Kidney tubule cell (primary cell): ENCODE results near the gene CLDN6.

Experiments
- DNase-seq: peaks from one replicate; pipeline ENCODE4 v3.0.0-alpha.2; 2018; ENCODE audit warnings: low spot score

Gene CLDN6

DNA sequence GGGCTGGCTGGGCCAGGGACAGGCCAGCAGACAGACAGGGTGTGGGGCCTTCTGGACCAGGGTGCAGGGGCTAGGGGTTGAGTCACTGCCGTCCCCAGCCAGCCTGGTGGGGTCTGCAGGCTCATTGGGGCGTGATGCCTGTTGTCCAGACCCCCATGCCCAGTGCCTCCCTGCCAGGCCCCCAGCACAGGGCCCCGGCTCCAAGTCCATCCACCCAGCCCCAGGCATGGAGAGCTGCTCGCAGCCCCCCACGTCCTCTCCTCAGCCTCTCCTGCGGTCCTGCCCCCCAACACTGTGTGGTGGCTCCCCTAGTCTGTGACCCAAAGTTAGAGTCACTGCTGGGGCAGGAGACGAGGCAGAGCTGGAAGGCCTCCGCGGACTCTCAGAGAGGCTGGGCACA is 30.7 kb downstream of the CLDN6 start:
- no peak for DNase-seq

DNA sequence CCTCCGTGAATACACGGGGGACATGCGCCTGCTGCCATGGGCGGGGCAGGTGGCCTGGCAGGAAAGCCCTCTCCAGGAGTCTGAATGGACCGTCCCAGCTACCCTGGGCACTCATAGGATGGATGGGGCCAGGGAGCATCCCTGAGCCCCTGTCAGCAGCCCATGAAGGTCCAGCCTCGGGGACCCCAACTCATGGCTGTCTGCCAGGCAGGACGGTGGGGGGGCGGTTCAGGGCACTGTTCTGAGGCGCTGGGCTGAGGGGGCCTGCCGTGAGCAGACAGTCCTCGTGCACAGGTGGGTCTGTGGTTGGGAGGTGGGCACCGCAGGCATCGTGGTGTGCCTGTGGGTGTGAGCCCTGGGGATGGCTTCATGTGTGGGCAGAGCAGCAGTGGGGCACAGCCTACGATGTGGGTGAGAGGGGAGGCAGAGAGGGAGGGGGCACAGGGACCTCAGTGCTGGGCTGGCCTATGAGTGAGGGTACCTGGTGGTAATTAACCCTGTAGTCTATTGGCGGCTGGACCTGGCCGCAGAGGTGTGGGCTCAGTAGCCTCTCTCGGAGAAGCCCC is 31.3 kb downstream of the CLDN6 start:
- DNase-seq, result no peak

DNA sequence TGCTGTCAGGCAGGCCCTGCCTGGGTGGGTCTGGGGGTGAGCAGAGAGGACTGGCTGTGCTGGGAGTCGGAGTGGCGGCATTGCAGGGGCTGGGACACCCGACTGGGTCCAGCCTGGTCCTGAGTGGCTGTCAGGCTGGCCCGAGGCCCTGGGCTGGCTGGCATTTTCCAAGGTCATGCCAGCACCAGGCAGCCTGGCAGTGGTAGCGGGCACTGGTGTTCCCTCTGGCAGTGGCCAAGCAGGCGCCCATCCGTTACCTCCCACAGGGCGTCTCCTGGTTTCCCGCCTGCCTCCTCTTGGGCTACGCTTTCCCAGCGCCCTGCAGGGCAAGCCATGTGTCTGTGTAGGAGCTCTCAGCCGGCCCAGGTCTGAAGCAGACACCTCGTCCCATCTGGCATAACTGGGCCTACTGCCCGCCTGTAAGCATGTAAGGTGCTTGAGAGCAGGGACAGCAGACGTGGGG is 32.1 kb downstream of the CLDN6 start:
- no peak for DNase-seq

DNA sequence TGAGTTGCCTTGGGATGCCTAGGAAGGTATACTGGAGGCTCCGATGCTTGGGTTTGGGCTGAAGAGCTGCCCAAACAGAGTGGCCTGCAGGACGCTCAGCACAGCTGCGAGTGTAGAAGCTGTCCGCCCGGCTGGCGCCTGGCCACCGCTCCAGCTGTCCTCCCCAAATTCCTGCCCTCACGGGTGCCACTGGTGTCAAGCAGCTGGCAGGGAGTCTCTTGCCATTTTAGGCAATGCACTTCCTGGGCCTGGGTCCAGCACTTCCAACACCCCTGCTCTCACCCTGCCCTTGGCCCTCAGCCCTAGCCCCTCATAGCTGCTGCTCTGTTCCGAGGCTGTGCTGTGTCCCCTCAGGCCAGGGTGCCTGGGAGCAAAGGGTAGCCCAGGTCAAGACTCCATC is 32.5 kb downstream of the CLDN6 start:
- DNase-seq, result no peak

DNA sequence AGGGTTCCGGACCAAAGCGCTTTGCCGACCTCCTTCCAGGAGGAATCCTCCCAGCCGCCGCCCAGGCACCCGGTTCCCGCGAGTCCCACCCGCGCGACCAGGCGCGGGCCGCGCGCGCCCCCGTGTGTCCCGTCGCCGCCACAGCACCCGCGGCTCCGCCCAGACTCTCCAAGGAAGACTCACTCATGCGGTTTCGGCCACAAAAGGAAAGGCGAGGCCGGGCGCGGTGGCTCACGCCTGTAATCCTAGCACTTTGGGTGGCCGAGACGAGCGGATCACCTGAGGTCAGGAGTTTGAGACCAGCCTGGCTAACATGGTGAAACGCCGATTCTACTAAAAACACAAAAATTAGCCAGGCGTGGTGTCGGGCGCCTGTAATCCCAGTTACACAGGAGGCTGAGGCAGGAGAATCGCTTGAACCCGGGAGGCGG is 34.3 kb downstream of the CLDN6 start:
- peak; percentile 89 for DNase-seq

DNA sequence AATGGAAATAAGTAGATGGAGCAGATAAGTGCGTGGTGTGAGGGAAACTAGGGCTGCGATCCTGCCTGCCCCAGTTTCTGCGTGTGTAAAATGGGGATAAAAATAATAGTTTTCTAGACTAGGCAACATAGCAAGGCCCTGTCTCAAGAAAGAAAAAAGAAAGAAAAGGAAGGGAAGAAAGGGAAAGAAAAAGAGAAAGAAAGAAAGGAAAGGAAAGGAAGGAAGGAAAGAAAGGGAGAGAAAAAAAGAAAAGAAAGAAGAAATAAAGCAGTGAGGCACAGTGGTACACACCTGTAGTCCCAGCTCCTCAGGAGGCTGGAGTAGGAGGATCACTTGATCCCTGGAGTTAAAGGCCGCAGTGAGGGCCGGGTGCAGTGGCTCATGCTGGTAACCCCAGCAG is 35.6 kb downstream of the CLDN6 start:
- DNase-seq, result no peak

DNA sequence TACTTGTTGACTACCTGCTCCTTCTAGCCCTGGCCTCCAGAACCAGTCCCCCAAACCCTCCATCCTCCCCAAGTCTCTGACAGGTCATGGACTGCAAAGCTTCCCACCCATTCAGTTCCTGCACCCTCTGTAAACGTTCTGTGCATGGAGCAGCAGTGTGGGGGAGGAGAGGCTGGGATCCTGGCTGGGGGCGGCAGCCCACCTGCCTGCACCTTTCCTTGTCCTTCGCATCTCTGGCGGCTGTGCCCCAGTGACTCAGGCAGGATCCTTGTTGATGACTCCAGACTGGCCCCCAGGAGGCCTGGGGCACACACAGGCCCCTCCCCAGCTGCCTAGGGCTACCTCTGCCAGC is 36.1 kb downstream of the CLDN6 start:
- no peak for DNase-seq

DNA sequence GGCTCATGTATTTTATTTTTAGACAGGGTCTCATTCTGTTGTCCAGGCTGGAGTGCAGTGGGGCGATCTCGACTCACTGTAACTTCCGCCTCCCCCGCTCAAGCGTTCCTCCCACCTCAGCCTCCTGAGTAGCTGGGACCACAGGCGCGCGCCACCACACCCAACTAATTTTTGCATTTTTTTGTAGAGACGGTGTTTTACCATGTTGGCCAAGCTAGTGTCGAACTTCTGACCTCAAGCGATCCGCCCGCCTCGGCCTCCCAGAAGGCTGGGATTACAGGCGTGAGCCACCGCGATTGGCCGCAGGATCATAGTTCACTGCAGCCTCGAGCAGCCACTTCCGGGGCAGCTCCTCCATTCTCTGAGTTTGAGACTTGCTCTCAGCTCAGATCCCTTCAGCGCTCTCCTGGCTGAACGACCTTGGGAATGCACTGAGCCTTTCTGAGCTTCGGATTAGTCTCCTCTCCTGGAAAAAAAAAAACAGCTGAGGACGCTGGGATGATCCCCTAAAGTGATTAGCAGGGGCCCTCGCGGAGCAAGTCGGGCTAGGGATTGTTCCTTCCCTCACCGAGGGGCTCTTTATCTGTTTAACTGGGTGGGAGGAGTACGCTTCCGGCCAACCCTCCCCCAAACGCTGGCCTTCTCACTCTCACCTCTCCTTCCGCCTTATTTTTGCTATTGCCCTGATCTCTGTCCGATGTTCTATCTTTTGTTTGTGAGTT is 36.6 kb downstream of the CLDN6 start:
- no peak for DNase-seq

DNA sequence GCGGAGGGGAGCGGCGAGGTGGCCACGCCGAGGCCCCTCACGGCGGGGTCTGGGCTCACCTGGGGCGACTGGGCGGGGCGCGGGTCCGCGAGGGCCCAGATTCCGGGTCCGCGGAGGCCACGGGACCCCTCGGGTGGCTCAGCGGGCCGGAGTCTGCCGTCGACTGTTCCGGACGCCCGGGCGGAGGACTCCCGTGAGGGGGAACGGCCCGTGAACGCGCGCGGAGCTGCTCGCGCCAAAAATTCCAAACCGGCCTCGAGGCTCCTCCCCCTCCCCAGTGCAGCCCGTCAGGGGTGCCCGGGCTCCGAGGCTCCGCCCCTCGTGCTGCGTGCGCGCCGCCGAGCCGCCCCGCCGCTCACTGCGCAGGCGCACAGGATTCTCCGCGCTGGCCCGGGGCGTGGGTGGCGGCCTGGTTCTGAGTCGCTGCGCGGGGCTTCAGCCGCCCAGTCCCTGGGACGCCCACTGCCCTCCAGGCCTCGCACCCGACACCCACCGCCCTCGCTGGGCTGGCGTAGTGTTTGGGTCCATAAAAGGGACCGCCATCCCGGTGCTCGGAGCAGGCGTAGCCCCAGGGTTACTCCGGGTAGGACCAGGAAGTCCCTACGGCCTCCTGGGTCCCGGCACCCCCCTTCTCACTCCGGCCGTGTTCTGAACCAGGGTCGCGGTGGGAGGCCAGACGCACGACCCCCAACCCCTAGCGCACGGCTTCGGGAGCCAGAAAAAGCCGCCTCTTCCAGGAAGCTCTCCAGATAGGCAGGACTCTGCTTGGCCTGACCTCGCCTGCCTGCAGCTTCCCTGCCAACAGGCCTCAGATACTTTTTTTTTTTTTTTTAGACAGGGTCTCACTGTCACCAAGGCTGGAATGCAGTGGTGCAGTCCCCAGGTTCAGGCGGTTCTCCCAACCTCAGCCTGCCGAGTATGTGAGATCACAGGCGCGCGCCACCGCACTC is 37.5 kb downstream of the CLDN6 start, which contains the start of gene PKMYT1:
PKMYT1 (minus strand) TSS at position 220 of the 950 bp plus-strand sequence. CDS start 789 bp downstream, outside the sequence.
- peak; percentile 90 for DNase-seq

DNA sequence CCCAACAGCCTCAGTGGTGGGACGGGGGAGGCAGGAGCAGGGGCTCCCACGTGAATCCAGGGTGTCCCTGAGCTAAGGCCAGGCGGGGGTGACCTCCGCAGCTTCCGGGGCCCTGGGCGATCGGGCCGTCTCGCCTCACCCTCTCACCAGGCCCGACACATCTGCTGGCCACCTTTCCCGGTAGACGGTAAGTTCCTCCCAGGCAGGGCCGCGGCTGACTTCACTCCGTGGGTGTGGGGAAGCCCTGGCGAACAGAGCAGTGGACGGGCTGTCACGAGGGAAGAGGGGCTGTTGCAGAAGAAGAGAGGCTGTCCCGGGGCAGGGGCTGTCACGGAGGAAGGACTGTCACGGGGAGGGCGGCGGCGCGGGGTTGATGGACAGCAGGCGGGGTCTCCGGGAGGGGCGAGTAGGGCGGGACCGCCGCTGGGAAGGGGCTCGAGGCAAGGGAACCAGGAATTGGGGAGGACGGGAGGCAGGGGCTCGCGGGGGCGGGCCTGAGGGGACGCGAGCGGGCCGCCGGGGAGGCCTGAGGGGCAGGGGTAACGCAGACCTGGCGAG is 38.2 kb downstream of the CLDN6 start:
- peak; percentile 29 for DNase-seq

DNA sequence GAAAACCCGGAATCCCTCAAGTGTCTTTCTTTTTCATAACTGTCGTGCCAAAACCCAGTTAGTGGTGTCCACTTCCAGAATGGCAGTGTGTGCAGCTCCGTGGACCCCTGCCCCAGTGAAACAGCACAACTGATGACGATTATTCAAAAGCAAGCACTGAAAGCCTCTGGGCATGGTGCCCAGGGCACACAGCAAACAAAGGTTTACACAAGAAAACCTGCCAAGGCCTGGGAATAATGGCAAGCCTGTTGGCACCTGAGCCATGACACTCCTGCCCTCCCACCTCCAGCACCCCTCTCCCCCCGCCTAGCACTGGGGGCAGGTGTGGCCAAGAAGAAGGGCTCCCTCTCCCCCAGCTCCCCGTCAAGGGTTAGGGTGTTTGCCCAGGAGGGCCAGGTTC is 40.5 kb downstream of the CLDN6 start:
- DNase-seq, result no peak

DNA sequence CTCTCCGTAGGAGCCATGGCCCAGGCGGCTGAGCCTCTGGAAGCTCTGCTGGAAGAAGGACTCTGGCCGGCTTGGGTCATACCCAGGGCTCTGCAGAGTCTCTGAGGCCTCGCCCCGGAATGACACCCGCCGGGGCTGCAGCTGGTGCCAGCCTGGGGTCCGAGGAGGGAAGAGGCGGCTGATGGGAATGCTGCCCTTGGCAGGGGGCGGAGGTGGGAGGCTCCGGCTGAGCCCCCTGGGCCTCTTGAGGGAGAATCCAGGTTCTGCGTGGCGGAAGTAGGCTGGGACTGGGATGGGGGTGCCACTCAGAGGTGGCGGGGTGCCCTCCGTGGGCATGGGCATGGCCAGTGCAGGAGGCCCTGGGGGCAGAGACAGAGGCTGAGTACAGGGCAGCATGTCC is 41.3 kb downstream of the CLDN6 start:
- DNase-seq, result no peak

DNA sequence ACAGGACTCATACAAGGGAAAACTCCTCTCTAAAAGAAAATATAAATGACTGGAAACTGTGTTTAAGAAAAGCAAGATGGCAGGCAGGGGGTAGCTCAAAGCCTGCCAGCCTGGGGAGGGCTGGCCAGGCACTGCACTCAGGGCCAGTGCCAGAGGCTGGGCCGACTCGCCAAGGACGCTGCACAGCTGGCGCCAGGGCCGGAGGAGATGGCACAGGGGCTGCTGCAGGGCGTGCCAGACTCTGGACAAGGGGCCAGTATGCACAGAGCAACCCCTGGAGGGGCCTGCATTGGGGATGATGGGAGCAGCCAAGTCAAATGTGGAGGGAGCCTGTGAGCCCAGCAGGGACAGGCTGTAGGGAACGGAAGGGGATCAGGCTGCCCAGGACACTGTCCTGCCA is 41.8 kb downstream of the CLDN6 start:
- no peak for DNase-seq

DNA sequence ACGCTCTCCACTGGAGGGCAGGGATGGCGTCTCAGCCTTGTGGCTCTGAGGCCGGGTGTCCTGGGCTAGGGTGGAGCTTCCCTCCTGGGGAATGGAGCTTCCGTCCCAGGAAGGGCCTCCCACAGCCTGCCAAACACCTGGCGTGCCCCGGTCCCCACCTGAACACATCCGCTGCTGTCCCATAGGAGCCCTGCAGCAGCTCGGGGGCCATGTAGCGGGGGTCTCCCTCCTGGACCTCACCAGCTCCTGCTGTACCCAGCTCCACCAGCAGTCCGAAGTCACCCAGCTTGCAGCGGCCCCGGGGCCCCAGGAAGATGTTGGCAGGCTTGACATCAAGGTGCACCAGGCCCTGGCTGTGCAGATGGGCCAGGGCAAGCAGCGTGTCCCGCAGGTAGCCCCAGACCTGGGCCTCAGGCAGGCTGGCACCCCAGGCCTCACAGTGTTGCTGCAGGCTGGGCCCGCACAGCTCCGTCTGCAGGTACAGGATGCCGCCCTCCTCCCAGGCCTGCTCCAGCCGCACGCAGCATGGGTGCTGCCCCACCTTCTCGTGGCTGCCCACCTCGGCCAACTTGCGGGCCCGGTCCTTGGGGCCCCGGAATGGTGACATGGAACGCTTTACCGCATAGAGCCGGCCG is 42.7 kb downstream of the CLDN6 start:
- no peak for DNase-seq

DNA sequence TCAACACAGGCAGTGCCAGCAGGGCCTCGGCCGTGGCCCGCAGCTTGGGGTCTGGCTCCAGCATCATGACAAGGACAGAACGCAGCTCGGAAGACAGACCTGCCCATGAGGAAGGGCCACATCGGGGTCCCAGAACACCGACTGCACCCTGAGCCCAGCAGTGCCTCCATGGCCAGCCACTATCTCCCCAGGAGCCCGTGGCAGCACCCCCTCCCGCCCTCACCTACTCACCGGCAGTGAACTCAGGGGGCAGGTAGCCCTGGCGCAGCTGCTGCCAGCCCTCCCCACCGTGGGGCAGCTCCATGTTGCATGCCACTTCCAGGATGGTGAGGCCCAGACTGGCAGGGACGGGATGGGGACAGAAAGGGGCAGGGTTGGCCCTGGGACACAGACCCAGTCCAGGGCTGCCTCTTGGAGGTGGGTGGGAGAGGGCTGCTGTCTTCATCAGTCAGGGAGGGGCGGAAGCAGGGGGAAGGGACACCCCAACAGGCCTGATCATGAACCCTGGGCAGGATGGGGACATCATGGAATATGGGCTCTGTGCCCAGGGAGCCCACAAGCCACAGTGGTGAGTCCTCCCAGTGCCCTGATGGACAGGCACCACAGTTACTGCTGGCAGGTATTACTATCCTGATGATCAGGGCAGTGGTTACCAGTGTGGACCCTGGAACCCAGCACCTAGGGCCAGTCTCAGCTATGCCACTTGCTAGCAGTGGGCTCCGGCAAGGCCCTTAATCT is 43.5 kb downstream of the CLDN6 start:
- no peak for DNase-seq

DNA sequence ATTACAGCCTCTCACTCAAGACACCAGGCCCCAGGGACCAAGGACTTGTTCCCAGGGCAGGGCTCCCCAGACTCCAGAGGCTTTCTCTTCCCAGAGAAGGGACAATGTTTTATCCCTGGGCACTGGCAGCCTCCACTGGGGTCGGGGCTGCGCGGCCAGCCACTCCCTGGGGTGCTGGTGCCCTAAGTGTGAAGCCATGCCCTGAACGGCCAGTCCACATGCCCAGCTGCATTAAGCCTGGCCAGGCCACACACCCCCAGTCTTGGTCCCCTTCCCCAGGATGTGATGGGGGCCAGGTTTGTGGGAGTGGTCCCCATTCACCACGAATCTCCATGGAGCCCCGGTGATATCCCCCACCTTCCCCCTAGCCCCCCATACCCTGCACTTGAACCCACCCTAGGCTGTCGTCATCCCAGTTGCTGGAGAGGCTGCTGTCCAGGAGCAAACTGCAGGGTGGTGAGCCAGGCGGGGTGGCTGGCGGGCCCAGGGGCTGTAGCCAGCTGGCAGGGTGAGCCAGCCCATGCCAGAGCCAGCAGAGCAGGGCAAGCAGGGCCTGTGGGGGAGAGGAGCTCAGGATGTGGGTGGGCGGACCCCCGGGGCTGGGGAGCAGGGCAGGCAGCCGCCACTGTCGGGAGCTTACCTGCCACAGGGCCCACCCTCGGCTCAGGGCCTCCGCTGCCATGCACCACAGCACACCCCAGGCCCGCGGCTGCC is 44.2 kb downstream of the CLDN6 start:
- DNase-seq, result no peak

DNA sequence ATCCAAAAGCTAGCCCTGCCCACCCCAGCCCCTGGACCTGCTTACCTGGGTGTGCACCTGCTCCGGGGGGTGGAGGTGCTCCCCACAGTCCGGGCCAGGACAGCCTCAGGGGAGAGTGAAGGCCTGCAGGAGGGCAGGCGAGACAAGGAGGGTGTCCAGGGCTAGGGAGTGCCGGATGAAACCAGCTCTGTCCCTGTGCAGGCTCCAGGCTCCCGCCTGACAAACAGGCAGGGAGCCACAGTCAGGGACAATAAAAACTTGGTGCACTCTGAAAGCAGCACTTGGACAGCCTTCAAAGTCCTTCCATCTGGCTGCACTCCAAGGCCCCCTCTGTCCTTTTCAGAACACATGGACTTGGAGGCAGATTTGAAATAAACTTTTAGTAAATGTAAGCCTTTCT is 44.9 kb downstream of the CLDN6 start:
- no peak for DNase-seq

DNA sequence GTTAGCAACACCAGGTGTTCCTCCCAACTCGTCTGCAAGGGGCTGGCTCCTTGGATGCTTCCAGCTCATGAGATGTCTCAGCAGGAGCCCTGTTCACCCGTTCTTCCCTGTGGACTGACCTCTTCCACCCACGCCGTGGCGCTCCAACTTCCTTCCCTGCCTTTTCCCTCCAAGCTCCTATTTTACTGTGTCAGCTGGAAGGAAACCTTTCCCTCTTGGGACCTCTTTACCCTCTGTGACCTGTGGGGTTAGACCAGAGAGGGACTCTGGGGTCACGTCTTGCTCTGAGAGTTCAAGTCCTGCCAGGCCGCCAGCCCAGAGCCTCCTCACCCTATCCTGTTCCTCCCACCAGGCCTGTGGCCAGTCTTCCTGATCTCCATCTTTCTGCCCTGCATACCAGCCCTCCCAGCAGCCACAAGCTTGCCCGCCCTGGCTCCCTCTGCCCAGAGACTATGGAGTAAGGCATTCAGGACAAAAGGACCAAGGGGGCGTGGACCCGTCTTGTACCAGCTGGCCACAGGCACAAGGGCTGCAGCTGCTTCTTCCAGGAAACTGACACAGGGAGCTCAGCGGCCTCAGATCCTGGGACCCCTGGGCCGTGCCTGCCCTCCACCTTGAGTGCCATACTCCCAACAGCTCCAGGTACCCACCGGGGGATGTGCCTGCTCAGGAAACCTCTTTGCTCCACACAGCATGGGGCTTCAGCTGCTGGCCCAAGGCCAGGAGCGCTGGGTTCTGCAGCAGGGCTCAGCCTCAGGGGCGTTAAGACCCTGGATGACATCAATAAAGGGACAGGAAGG is 45.8 kb downstream of the CLDN6 start:
- no peak for DNase-seq

DNA sequence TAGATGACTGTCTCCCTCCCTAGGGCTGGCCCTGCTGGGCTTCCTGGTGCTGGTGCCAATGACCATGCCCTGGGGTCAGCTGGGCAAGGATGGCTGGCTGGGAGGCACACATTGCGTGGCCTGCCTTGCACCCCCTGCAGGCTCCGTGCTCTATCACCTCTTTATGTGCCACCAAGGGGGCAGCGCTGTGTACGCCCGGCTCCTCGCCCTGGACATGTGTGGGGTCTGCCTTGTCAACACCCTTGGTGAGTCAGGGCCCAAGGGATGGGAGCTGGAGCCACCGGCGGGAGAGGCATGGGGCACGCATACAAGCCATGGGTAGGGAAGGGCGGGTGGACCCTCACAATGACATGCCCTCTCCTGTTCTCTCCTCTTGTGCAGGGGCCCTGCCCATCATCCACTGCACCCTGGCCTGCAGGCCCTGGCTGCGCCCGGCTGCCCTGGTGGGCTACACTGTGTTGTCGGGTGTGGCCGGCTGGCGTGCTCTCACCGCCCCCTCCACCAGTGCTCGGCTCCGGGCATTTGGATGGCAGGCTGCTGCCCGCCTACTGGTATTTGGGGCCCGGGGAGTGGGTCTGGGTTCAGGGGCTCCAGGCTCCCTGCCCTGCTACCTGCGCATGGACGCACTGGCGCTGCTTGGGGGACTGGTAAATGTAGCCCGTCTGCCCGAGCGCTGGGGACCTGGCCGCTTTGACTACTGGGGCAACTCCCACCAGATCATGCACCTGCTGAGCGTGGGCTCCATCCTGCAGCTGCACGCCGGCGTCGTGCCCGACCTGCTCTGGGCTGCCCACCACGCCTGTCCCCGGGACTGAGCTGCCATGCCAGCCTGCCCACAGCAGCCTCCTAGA is 46.6 kb downstream of the CLDN6 start:
- DNase-seq, result no peak
